ENCODE results near the gene ATP9A. TPM values are rescaled to one million over a fixed set of nuclear protein-coding genes. Genes with fewer than 3 reads are reported as not detected.
"Not testable (repeated sequence)": the region's sequence is repeated elsewhere in the genome, so short reads cannot be mapped to it uniquely, and the experiment has no call there.

Gene ATP9A
- total RNA-seq, 2 experiments from 2014 or later: 0.58 to 0.65 TPM

DNA sequence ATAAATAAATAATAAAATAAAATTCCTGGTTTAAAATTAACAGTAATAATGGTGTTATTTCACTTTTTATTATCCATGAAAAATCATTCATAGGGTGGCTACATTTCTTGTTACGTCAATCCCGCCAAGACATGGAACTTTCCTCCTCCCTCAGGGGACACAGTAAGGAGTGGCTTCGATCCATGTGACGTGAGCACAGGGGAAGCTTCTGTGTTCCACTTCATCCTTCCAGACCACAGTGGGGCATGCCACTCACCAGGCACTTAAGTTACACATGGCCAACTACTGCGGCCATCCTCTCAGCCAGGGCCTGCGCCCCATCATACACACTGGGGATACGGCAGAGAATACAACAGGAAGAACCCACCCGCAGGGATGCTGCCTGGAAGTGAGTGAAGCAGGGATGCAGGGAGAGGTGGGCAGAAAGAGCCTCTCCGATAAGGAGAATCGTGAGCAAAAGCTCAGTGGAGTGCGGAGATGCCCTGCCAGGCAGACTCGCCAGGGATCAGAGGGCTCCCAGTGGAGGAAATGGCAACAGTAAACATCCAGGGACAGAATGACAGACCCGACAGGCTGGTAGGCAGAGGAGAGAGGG lies 75.3 kb downstream of the ATP9A start:
- TF ChIP-seq, protein P1, sequence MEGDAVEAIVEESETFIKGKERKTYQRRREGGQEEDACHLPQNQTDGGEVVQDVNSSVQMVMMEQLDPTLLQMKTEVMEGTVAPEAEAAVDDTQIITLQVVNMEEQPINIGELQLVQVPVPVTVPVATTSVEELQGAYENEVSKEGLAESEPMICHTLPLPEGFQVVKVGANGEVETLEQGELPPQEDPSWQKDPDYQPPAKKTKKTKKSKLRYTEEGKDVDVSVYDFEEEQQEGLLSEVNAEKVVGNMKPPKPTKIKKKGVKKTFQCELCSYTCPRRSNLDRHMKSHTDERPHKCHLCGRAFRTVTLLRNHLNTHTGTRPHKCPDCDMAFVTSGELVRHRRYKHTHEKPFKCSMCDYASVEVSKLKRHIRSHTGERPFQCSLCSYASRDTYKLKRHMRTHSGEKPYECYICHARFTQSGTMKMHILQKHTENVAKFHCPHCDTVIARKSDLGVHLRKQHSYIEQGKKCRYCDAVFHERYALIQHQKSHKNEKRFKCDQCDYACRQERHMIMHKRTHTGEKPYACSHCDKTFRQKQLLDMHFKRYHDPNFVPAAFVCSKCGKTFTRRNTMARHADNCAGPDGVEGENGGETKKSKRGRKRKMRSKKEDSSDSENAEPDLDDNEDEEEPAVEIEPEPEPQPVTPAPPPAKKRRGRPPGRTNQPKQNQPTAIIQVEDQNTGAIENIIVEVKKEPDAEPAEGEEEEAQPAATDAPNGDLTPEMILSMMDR (IDR thresholded peaks at IDR 0.05): no peak
- ATAC-seq (no peak), DNase-seq (no peak)
- Mint-ChIP-seq H3K4me3 (no peak overlapping the region), H3K4me1 (ENCODE audit: low read depth) (peaks cover 19% of the 10 kb centered on the region), H3K9me3 (no peaks in the 10 kb centered on the region), H3K27me3 (peaks cover 16% of the 10 kb centered on the region), H3K36me3 (ENCODE audit: low read depth) (no peaks in the 10 kb centered on the region), H3K27ac (no peak overlapping the region)
- ChIA-PET POLR2A (no interaction called here), CTCF (no interaction called here)
- intact Hi-C loops (cut with micrococcal nuclease): no loop called here

DNA sequence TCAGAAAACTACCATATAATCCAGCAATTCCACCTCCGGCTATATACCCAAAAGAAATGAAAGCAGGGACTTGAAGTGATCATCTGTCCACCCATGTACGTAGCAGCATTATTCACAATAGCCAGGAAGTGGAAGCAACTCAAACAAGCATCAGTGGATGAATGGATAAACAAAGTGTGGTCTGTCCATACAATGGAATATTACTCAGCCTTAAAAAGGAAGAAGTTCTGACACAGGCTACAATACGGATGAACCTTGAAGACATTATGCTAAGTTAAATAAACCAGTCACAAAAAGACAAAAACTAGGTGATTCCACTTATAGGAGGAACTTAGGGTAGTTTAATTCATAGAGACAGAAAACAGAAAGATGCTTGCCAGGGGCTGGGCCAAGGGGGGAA lies 76.5 kb downstream of the ATP9A start:
- Mint-ChIP-seq H3K36me3 (ENCODE audit: low read depth) (no peaks in the 10 kb centered on the region), H3K27ac (no peak overlapping the region), H3K9me3 (no peaks in the 10 kb centered on the region), H3K4me3 (no peak overlapping the region), H3K4me1 (ENCODE audit: low read depth) (peaks cover 13% of the 10 kb centered on the region), H3K27me3 (peaks cover 13% of the 10 kb centered on the region)
- ChIA-PET POLR2A (no interaction called here), CTCF (no interaction called here)
- intact Hi-C loops (cut with micrococcal nuclease): no loop called here
- DNase-seq (no peak), ATAC-seq (no peak)
- TF ChIP-seq, protein P1 (IDR thresholded peaks at IDR 0.05): no peak

DNA sequence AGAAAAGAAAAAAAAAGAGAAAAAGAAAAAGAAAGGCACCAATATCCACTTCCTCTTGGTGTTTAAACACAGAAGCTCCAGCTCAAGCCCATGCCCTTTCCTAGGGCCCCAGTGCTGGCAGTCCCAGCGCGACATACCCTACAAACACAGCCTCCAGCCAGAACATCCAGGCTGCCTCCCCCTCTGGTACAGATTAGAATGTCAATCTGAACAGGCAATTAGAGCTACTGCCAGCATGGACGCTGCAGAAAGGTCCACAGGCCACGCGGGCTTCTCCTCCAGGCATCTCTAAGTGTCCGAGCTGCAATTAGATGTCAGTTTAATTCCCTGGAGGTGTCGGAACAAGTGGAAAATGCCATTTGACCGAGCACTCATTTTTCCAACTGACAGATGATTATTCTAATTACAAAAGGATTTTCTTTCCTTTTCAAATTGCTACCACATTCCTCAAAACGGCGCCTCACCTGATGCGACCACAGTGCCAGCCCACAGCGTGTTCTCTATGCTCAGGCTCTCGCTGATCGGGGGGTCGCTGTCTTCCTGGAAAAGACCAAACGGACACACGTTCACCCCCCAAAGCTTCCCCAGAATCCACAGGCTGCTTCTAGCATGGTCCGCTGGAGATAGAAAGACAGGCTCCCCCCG lies 79.5 kb downstream of the ATP9A start:
- H3K4me1 Mint-ChIP-seq (ENCODE audit: low read depth): no peaks in the 10 kb centered on the region
- CTCF ChIA-PET: interaction anchor here (0.7 to 1.4 kb wide), 2 partner anchors 12 to 165 kb away, joined by 3 to 5 read pairs; no protein-coding TSS in a partner anchor
- intact Hi-C loops (cut with micrococcal nuclease): no loop called here
- ATAC-seq (no peak), DNase-seq (no peak)
- H3K27me3 Mint-ChIP-seq: peaks cover 2% of the 10 kb centered on the region
- no peaks in the 10 kb centered on the region for H3K36me3 Mint-ChIP-seq (ENCODE audit: low read depth)
- TF ChIP-seq, protein P1 (IDR thresholded peaks at IDR 0.05): no peak
- no peak overlapping the region for H3K27ac Mint-ChIP-seq
- H3K9me3 Mint-ChIP-seq: no peaks in the 10 kb centered on the region
- POLR2A ChIA-PET: no interaction called here
- H3K4me3 Mint-ChIP-seq: no peak overlapping the region

DNA sequence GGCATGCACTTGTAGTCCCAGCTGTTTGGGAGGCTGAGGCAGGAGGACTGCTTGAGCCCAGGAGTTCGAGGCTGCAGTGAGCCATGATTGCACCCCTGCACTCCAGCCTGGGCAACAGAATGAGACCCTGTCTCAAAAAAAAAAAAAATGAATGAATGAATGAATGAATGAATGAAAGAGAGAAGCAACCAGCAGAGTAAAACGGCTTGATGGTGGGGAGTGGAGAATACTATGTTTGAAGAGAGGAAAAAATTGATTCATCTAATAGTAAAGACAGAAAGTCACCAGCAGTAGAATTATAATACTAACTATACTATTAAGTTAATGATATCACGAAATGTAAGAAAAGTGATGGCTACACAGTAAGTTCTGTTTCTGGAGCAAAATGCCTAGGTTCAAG lies 80.6 kb downstream of the ATP9A start:
- TF ChIP-seq, protein P1 (IDR thresholded peaks at IDR 0.05): no peak

DNA sequence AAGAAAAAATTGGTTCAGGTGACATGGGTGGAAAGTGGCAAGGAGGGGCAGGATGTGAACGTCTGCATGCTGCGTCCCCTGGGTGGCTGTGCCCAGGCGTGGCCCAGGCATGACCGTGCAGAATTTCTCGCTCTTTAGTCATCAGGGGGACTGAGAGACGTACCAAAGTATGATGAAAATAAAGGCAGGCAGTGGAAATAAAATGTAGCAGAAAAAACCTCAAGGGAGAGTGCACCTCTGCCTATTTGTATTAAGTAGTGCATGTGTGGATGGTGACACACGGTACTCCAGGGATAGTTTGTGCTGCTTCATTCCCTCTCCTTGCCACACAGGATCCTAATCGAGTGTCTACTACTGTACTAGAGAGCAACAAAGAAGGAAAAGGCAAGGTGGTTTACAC lies 81.1 kb downstream of the ATP9A start:
- Mint-ChIP-seq H3K9me3 (no peaks in the 10 kb centered on the region), H3K27ac (no peak overlapping the region), H3K4me3 (no peak overlapping the region), H3K27me3 (peaks cover under 1% of the 10 kb centered on the region), H3K4me1 (ENCODE audit: low read depth) (no peaks in the 10 kb centered on the region), H3K36me3 (ENCODE audit: low read depth) (no peaks in the 10 kb centered on the region)
- ChIA-PET POLR2A (no interaction called here), CTCF (no interaction called here)
- DNase-seq (no peak), ATAC-seq (no peak)
- intact Hi-C loops (cut with micrococcal nuclease): no loop called here
- TF ChIP-seq, protein P1 (IDR thresholded peaks at IDR 0.05): no peak

More for the DNA sequence above, 80.6 kb downstream of the ATP9A start:
- no peaks in the 10 kb centered on the region for H3K9me3 Mint-ChIP-seq
- ATAC-seq (no peak), DNase-seq (no peak)
- no peak overlapping the region for H3K27ac Mint-ChIP-seq
- no peaks in the 10 kb centered on the region for H3K4me1 Mint-ChIP-seq (ENCODE audit: low read depth)
- H3K27me3 Mint-ChIP-seq: peaks cover 2% of the 10 kb centered on the region
- no peak overlapping the region for H3K4me3 Mint-ChIP-seq
- no peaks in the 10 kb centered on the region for H3K36me3 Mint-ChIP-seq (ENCODE audit: low read depth)
- ChIA-PET CTCF (interaction anchor here (1.4 kb wide), 1 partner anchor 13 kb away, joined by 5 read pairs; no protein-coding TSS in a partner anchor), POLR2A (no interaction called here)
- intact Hi-C loops (cut with micrococcal nuclease): no loop called here

DNA sequence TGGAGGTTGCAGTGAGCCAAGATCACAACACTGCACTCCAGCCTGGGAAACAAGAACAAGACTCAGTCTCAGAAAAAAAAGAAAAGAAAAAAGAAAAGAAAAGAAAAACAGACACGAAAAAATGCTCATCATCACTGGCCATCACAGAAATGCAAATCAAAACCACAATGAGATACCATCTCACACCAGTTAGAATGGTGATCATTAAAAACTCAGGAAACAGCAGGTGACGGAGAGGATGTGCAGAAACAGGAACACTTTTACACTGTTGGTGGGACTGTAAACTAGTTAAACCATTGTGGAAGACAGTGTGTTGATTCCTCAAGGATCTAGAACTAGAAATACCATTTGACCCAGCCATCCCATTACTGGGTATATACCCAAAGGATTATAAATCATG lies 82.7 kb downstream of the ATP9A start:
- H3K4me1 Mint-ChIP-seq (ENCODE audit: low read depth); H3K36me3 Mint-ChIP-seq (ENCODE audit: low read depth); H3K4me3 Mint-ChIP-seq; CTCF ChIA-PET; DNase-seq; H3K27ac Mint-ChIP-seq; H3K27me3 Mint-ChIP-seq; intact Hi-C loops (cut with micrococcal nuclease); ATAC-seq; H3K9me3 Mint-ChIP-seq; POLR2A ChIA-PET: not testable (repeated sequence)

Data from activated CD8-positive, alpha-beta T cell treated with anti-CD3 and anti-CD28 coated beads for 36 hours (primary cell).